GM12801 (cell line): ENCODE measurements around the gene KCNIP1.

ENCODE experiments used
- TF ChIP-seq, protein P1 (sequence below): IDR thresholded peaks from one replicate; pipeline ENCODE4 v1.5.1; 2011; ENCODE audit warnings: control low read depth; ENCODE audit not compliant: insufficient read length; ENCODE audit errors: extremely low read depth

The KCNIP1 gene

GRCh38 chr5:170546282-170546681, 42.5 kb downstream of the KCNIP1 start:
- TF ChIP-seq, protein P1, sequence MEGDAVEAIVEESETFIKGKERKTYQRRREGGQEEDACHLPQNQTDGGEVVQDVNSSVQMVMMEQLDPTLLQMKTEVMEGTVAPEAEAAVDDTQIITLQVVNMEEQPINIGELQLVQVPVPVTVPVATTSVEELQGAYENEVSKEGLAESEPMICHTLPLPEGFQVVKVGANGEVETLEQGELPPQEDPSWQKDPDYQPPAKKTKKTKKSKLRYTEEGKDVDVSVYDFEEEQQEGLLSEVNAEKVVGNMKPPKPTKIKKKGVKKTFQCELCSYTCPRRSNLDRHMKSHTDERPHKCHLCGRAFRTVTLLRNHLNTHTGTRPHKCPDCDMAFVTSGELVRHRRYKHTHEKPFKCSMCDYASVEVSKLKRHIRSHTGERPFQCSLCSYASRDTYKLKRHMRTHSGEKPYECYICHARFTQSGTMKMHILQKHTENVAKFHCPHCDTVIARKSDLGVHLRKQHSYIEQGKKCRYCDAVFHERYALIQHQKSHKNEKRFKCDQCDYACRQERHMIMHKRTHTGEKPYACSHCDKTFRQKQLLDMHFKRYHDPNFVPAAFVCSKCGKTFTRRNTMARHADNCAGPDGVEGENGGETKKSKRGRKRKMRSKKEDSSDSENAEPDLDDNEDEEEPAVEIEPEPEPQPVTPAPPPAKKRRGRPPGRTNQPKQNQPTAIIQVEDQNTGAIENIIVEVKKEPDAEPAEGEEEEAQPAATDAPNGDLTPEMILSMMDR, result no peak

DNA sequence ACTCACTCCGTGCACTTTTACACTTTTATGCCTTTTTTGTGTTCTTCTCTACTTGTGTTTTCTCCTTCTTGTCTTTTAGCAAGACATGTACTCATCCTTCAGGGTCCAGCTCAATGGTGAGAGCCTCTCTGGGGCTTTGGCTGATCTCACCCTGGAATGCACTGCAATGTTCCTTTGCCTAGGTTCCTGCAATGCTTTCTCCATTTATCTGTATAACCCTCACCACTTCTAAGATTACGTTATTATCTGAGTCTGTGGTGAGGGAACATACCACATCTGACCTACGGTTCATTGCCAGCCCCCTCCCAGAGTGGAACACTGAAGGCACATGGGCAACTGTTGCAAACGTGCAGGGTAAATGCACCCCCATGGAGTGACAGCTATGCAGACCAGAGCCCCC, 47.3 kb downstream of the KCNIP1 start:
- TF ChIP-seq, protein P1, result no peak

- TF ChIP-seq, protein P1, result no peak
Observed at GRCh38 chr5:170551622-170552021, 47.8 kb downstream of the KCNIP1 start.

DNA sequence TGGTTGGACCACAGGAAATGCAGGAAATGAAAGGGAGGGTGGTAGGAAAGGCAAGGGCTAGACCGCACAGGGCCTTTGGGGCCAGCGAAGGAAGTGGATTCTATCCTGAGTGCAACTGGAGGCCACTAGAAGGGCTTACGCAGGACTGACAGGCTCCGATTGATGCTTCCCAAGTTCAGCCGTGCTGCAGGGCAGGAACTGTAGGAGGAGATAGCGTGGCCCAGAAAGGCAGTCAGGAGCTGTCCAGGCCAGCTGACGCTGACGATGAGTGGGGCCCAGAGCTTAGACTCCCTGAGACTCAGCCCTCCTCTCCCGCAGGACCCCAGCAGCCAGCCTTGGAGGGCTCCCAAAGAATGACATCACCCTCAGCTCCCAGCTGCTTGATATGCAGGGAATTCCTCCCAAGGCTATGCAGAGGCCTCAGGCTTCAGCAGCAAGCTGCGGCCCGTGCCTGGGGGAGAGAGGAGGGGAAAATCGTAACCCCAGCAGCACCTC, 48.8 kb downstream of the KCNIP1 start:
- TF ChIP-seq, protein P1, result no peak

- TF ChIP-seq, protein P1, result no peak
Observed at GRCh38 chr5:170553218-170553617, 49.4 kb downstream of the KCNIP1 start.

DNA sequence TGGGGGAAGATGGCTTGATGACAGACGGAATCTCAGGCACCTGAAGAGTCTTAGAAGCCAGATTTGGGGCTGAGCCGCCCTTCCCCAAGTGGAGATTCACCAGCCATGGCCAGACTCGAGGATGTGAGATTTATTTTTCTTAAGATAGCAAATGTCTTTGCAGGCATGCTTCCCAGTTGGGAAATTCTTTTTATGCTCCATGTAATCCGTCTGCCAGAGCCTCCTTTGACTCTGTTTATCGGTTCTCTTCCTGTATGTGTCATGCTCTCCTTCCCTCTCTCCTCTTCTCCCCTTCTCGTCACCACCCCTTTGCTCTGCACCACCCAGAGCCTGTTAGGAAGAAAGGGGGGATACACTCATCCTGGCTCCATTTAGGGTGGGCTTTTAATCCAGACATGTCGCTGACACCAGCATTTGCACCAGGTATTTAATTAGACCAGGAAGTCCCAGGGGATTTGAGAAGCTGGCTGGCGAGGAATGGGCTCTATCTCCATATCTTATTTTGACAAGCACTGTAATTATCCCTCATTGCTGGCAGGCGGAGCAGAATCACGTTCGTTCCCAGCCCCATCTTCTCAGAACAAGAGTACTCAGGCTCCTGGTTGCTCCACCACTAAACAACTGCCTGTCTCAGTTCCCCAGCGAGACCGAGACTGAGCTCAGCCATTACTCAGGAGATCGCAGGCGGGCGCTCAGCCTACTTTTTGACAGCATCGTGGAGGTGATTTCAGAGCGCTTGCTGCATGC, 50.9 kb downstream of the KCNIP1 start:
- TF ChIP-seq, protein P1, result no peak

GRCh38 chr5:170557314-170557713, 53.5 kb downstream of the KCNIP1 start:
- TF ChIP-seq, protein P1, result no peak
